SK-N-SH (cell line): ENCODE measurements around the gene GRIP1.

Experiments used
- EP300 ChIP-seq, 2 experiments: IDR thresholded peaks; 2 replicates each; pipeline versions ENCODE4 v1.4.0 to v1.6.1; 2012; ENCODE audit warnings: borderline replicate concordance in 1 of 2, low read depth in 1 of 2, low read length in 1 of 2
- SIN3A ChIP-seq: IDR thresholded peaks from 2 replicates; pipeline ENCODE4 v1.6.1; 2012; ENCODE audit warnings: low read depth, mild to moderate bottlenecking, low read length, moderate library complexity, borderline replicate concordance

- TF ChIP-seq EP300 (IDR thresholded peaks at IDR 0.05; ENCODE audit: borderline replicate concordance in 1 of 2, low read depth in 1 of 2, low read length in 1 of 2) = no peak
- no peak for TF ChIP-seq SIN3A
Measured at GRCh38 chr12:66683822-66684221, 4.9 kb upstream of the GRIP1 start.
